HuH-7.5 (cell line): Measurements from ENCODE around the gene CCDC85B.

Source experiments
- DNase-seq: peaks from one replicate; pipeline ENCODE4 v3.0.0; 2011; ENCODE audit warnings: low spot score

Gene CCDC85B

GRCh38 chr11:65869643-65870306 lies 20.7 kb upstream of the CCDC85B start:
- DNase-seq, result no peak

GRCh38 chr11:65870307-65870658 lies 20.2 kb upstream of the CCDC85B start:
- no peak for DNase-seq

GRCh38 chr11:65870706-65871681 lies 19.5 kb upstream of the CCDC85B start:
- no peak for DNase-seq

GRCh38 chr11:65871811-65872548 lies 18.5 kb upstream of the CCDC85B start:
- DNase-seq, result no peak

- DNase-seq, result no peak
Measured at GRCh38 chr11:65872586-65873317, 17.7 kb upstream of the CCDC85B start, which contains the start of gene EFEMP2. Gene EFEMP2 (minus strand): TSS chr11:65872800. CDS start chr11:65872354, 446 bp downstream.

- DNase-seq, result peak; percentile 95
Measured at GRCh38 chr11:65873318-65874156, 16.9 kb upstream of the CCDC85B start.

- DNase-seq, result no peak
Measured at GRCh38 chr11:65879617-65880016, 10.9 kb upstream of the CCDC85B start, which contains the start of gene CTSW. Gene CTSW (plus strand): TSS chr11:65879837. CDS start chr11:65879855, 18 bp downstream.

- DNase-seq, result no peak
Measured at GRCh38 chr11:65880027-65880426, 10.4 kb upstream of the CCDC85B start.

GRCh38 chr11:65880844-65881421 lies 9.5 kb upstream of the CCDC85B start:
- DNase-seq, result no peak

- DNase-seq, result no peak
Measured at GRCh38 chr11:65882120-65883057, 8.1 kb upstream of the CCDC85B start.

GRCh38 chr11:65883058-65883761 lies 7.3 kb upstream of the CCDC85B start:
- no peak for DNase-seq

GRCh38 chr11:65883786-65884715 lies 6.4 kb upstream of the CCDC85B start:
- no peak for DNase-seq

GRCh38 chr11:65884716-65885092 lies 5.8 kb upstream of the CCDC85B start:
- peak; percentile 92 for DNase-seq

- DNase-seq, result no peak
Measured at GRCh38 chr11:65885231-65885630, 5.2 kb upstream of the CCDC85B start.

- DNase-seq, result no peak
Measured at GRCh38 chr11:65885808-65886536, 4.5 kb upstream of the CCDC85B start.

GRCh38 chr11:65886826-65887722 lies 3.4 kb upstream of the CCDC85B start:
- DNase-seq, result no peak
